Smooth muscle cell (in vitro differentiated cells): Measurements from ENCODE around the gene TDRD12. TPM values are rescaled to one million over a fixed set of nuclear protein-coding genes. Genes with fewer than 3 reads are reported as not detected.
"Not testable (repeated sequence)": the region's sequence is repeated elsewhere in the genome, so short reads cannot be mapped to it uniquely, and the experiment has no call there.

Experiments used
- DNase-seq: peaks from one replicate; lab custom pipeline; 2025; ENCODE audit not compliant: unreplicated experiment; lab: John Stamatoyannopoulos, UW
- H2AFZ ChIP-seq: fragments of 200-600 bp; sonication (generic); 2 replicates; pipeline ENCODE4 v1.6.0; 2016; ENCODE audit warnings: antibody characterized with exemption, low read depth, mild to moderate bottlenecking
- H3F3A ChIP-seq: fragments of 200-600 bp; sonication (generic); 2 replicates; pipeline ENCODE4 v1.6.0; 2017; ENCODE audit warnings: antibody characterized with exemption, low read depth
- H3K27ac ChIP-seq: fragments of 200-600 bp; sonication (generic); 2 replicates; pipeline ENCODE4 v1.5.1; 2016; ENCODE audit warnings: low read depth, mild to moderate bottlenecking
- H3K27me3 ChIP-seq: fragments of 200-600 bp; sonication (generic); 2 replicates; pipeline ENCODE4 v1.6.1; 2016; ENCODE audit warnings: low read depth, mild to moderate bottlenecking
- H3K36me3 ChIP-seq: fragments of 200-600 bp; sonication (generic); 2 replicates; pipeline ENCODE4 v1.5.1; 2016; ENCODE audit warnings: low read depth
- H3K4me1 ChIP-seq: fragments of 200-600 bp; sonication (generic); 2 replicates; pipeline ENCODE4 v1.5.1; 2016; ENCODE audit warnings: low read depth
- H3K4me2 ChIP-seq: fragments of 200-600 bp; sonication (generic); 2 replicates; pipeline ENCODE4 v1.6.0; 2016; ENCODE audit warnings: mild to moderate bottlenecking
- H3K4me3 ChIP-seq: fragments of 200-600 bp; sonication (generic); 2 replicates; pipeline ENCODE4 v1.5.1; 2016; ENCODE audit warnings: mild to moderate bottlenecking
- H3K79me2 ChIP-seq: fragments of 200-600 bp; sonication (generic); 2 replicates; pipeline ENCODE4 v1.6.0; 2016; ENCODE audit warnings: low read depth, mild to moderate bottlenecking
- H3K9ac ChIP-seq: fragments of 200-600 bp; sonication (generic); 2 replicates; pipeline ENCODE4 v1.6.0; 2016; ENCODE audit warnings: low read depth
- H3K9me3 ChIP-seq: fragments of 200-600 bp; sonication (generic); replicated peaks from 2 replicates; pipeline ENCODE4 v1.5.1; 2016; ENCODE audit warnings: low read depth
- H4K20me1 ChIP-seq: fragments of 200-600 bp; sonication (generic); 2 replicates; pipeline ENCODE4 v1.6.0; 2016; ENCODE audit warnings: low read depth
- CTCF ChIP-seq: fragments of 200-600 bp; sonication (generic); IDR thresholded peaks from 2 replicates; pipeline ENCODE4 v1.5.1; 2017; ENCODE audit warnings: borderline replicate concordance, mild to moderate bottlenecking, antibody characterized with exemption; ENCODE audit not compliant: insufficient read depth, poor library complexity, severe bottlenecking
- WGBS: methylation state at CpG from one replicate; pipeline ENCODE4 v1.1.7; 2016; ENCODE audit warnings: low lambda C conversion rate; 5-methylcytosine and 5-hydroxymethylcytosine counted together
- polyA plus RNA-seq: library from polyadenylated mRNA; unstranded; fragments of >200 nt; fragmentation: Nextera tagmentation; extraction: Ambion mirVana; gene quantifications from 2 replicates; pipeline ENCODE4 v1.2.1, GENCODE V29; 2016
- total RNA-seq: library from RNA; depleted of rRNA; stranded (reverse); fragments of >200 nt; gene quantifications from 2 replicates; pipeline ENCODE4 v1.2.3, GENCODE V29; 2014

Gene TDRD12
- total and polyA plus RNA-seq, 2 experiments from 2014 or later = 0.05 to 1.1 TPM

GRCh38 chr19:32852216-32852615 is 132.6 kb downstream of the TDRD12 start:
- Histone ChIP-seq H3K79me2 (no peaks in the 10 kb centered on the region), H3K27ac (no peak overlapping the region), H4K20me1 (no peaks in the 10 kb centered on the region), H2AFZ (no peak overlapping the region), H3K4me3 (no peak overlapping the region), H3K9ac (no peak overlapping the region), H3K4me2 (no peak overlapping the region), H3K4me1 (no peaks in the 10 kb centered on the region), H3K36me3 (no peaks in the 10 kb centered on the region), H3K9me3 (no peaks in the 10 kb centered on the region), H3F3A (no peaks in the 10 kb centered on the region), H3K27me3 (no peaks in the 10 kb centered on the region)
- TF ChIP-seq CTCF = no peak
- DNase-seq = no peak
- WGBS = 92% methylated on average over 6 of the region's 6 CpGs

DNA sequence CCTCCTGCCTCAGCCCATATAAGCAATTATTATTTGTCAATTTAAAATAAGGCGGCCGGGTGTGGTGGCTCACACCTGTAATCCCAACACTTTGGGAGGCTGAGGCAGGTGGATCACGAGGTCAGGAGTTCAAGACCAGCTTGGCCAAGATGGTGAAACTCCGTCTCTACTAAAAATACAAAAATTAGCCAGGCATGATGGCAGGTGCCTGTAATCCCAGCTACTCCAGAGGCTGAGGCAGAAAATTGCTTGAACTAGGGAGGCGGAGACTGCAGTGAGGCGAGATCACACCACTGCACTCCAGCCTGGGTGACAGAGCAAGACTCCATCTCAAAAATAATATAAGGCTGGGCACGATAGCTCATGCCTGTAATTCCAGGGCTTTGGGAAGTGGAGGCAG is 137.3 kb downstream of the TDRD12 start:
- DNase-seq, H3K79me2 ChIP-seq, H3K27ac ChIP-seq, H2AFZ ChIP-seq, H3K9me3 ChIP-seq, H3F3A ChIP-seq, H3K4me3 ChIP-seq, H3K4me2 ChIP-seq, H3K4me1 ChIP-seq, H3K27me3 ChIP-seq, H3K9ac ChIP-seq, H3K36me3 ChIP-seq, H4K20me1 ChIP-seq: not testable (repeated sequence)
- WGBS = 98% methylated on average over 7 of the region's 7 CpGs

DNA sequence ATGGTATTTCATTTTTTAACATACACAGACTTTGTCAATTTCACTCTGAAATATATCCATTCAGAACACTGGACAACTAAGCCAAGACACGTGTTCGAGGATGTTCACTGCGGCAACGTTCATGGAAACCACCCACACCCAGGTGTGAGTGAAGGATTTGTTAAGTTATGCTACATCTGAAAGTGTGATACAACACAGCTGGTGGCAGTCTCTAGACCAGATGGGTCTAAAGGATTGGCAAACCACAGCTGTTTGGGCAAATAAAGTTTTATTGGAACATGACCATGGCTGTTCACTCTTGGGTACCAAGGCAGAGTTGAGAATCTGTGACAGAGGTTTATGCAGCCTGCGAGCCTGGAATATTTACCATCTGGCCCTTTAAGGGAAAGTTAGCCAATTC is 138.0 kb downstream of the TDRD12 start:
- Histone ChIP-seq H3K27ac (no peak overlapping the region), H3K27me3 (no peaks in the 10 kb centered on the region), H3K79me2 (no peaks in the 10 kb centered on the region), H3K9me3 (no peaks in the 10 kb centered on the region), H2AFZ (no peak overlapping the region), H3K9ac (no peak overlapping the region), H3F3A (no peaks in the 10 kb centered on the region), H4K20me1 (no peaks in the 10 kb centered on the region), H3K36me3 (no peaks in the 10 kb centered on the region), H3K4me1 (no peaks in the 10 kb centered on the region), H3K4me3 (no peak overlapping the region), H3K4me2 (no peak overlapping the region)
- TF ChIP-seq CTCF = no peak
- no peak for DNase-seq
- WGBS = 97% methylated on average over 5 of the region's 5 CpGs

GRCh38 chr19:32858155-32858554 is 138.6 kb downstream of the TDRD12 start:
- H3K4me3 ChIP-seq = no peak overlapping the region
- no peaks in the 10 kb centered on the region for H3K4me1 ChIP-seq
- 92% methylated on average over 13 of the region's 13 CpGs for WGBS
- H3K9ac ChIP-seq = no peak overlapping the region
- no peak overlapping the region for H2AFZ ChIP-seq
- no peak for TF ChIP-seq CTCF
- H3K9me3 ChIP-seq = no peaks in the 10 kb centered on the region
- H3K36me3 ChIP-seq = no peaks in the 10 kb centered on the region
- no peaks in the 10 kb centered on the region for H4K20me1 ChIP-seq
- no peaks in the 10 kb centered on the region for H3F3A ChIP-seq
- no peak overlapping the region for H3K4me2 ChIP-seq
- DNase-seq = no peak
- H3K27me3 ChIP-seq = no peaks in the 10 kb centered on the region
- H3K27ac ChIP-seq = no peak overlapping the region
- no peaks in the 10 kb centered on the region for H3K79me2 ChIP-seq
